Measurements from ENCODE around the gene PON3. TPM values are rescaled to one million over a fixed set of nuclear protein-coding genes. Genes with fewer than 3 reads are reported as not detected.

PON3 gene
- total RNA-seq, 1 donor from 2014 or later = not detected

DNA sequence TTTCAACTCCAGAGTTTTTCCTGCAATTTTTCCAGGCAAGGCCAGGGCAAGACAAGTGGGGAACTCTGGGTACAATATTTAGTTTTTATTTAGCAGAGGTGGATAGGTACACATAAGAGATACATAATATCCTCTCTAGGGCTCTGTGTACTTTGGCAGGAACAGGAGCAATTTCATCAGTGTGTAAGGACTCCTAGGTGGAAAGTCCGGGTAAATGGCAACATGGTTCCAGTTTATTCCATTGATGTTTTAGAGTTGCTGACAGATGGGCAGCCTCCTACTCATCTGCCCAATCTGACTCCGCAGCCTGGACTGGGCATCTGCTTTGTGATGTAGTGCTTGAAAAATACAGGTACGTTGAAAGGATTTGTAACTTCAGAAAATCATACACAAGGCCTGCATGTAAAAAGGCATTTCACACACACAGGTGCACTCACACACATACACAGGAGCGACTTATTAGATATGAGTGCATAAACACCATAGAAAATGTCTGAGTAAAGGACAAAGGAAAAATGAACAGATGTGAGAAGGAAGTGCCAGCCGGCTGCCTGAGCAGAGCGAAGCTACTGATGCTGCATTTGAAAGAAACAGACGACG lies 77.6 kb downstream of the PON3 start:
- H3F3A ChIP-seq (ENCODE audit: low read depth) = no peaks in the 10 kb centered on the region
- H4K20me1 ChIP-seq (ENCODE audit: low read depth) = no peaks in the 10 kb centered on the region
- no peak overlapping the region for H3K4me3 ChIP-seq
- H2AFZ ChIP-seq (replicated peaks) = peak overlapping the region; percentile 17
- H3K4me1 ChIP-seq = peaks cover 11% of the 10 kb centered on the region
- no peak overlapping the region for H3K9ac ChIP-seq
- peaks cover 3% of the 10 kb centered on the region for H3K4me1 Mint-ChIP-seq
- peaks cover 4% of the 10 kb centered on the region for H3K27me3 Mint-ChIP-seq (ENCODE audit: insufficient read depth, low read depth)
- H3K27ac ChIP-seq = no peak overlapping the region
- H3K4me2 ChIP-seq = no peak overlapping the region
- no peaks in the 10 kb centered on the region for H3K9me3 ChIP-seq (ENCODE audit: low read depth)
- peaks cover 3% of the 10 kb centered on the region for H3K36me3 ChIP-seq
- no peaks in the 10 kb centered on the region for H3K36me3 Mint-ChIP-seq
- peaks cover 2% of the 10 kb centered on the region for H3K27me3 ChIP-seq
- H3K79me2 ChIP-seq (ENCODE audit: low read depth) = no peaks in the 10 kb centered on the region
- no peak overlapping the region for H3K27ac Mint-ChIP-seq
- TF ChIP-seq, protein P1, sequence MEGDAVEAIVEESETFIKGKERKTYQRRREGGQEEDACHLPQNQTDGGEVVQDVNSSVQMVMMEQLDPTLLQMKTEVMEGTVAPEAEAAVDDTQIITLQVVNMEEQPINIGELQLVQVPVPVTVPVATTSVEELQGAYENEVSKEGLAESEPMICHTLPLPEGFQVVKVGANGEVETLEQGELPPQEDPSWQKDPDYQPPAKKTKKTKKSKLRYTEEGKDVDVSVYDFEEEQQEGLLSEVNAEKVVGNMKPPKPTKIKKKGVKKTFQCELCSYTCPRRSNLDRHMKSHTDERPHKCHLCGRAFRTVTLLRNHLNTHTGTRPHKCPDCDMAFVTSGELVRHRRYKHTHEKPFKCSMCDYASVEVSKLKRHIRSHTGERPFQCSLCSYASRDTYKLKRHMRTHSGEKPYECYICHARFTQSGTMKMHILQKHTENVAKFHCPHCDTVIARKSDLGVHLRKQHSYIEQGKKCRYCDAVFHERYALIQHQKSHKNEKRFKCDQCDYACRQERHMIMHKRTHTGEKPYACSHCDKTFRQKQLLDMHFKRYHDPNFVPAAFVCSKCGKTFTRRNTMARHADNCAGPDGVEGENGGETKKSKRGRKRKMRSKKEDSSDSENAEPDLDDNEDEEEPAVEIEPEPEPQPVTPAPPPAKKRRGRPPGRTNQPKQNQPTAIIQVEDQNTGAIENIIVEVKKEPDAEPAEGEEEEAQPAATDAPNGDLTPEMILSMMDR (IDR thresholded peaks at IDR 0.05) = no peak
- TF ChIP-seq EZH2 (IDR thresholded peaks at IDR 0.05) (no peak), EZH2phosphoT487 (IDR thresholded peaks at IDR 0.05) (no peak)
- no peak overlapping the region for H3K4me3 Mint-ChIP-seq
- no peak for DNase-seq (ENCODE audit: low spot score)
- H3K9me3 Mint-ChIP-seq = no peaks in the 10 kb centered on the region

DNA sequence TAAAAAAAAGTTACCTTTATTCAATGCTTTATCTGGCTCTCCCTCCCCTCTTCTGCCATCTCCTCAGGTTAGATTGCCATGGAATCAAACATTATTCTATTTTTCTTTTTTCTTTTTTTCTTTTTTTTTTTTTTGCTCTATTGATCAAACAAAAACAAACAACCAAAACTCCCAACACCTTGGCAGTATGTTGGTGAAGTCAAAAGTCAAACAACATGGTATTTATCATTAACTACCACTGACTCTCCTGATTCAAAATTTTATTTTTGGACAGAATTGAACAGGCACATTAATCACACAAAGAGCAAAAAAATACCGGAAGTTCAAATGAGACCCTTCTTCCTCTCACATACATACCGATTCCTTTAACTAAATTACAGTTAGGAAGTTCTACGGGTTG lies 78.2 kb downstream of the PON3 start:
- no peak for DNase-seq (ENCODE audit: low spot score)
- Histone ChIP-seq H3K9me3 (ENCODE audit: low read depth) (no peaks in the 10 kb centered on the region), H2AFZ (replicated peaks) (peak overlapping the region; percentile 17), H3F3A (ENCODE audit: low read depth) (no peaks in the 10 kb centered on the region), H3K4me2 (no peak overlapping the region), H3K36me3 (peaks cover 3% of the 10 kb centered on the region), H3K27ac (no peak overlapping the region), H3K4me3 (no peak overlapping the region), H3K4me1 (peaks cover 11% of the 10 kb centered on the region), H3K79me2 (ENCODE audit: low read depth) (no peaks in the 10 kb centered on the region), H3K9ac (no peak overlapping the region), H3K27me3 (no peaks in the 10 kb centered on the region), H4K20me1 (ENCODE audit: low read depth) (no peaks in the 10 kb centered on the region)
- no peak overlapping the region for H3K27ac Mint-ChIP-seq
- peaks cover 3% of the 10 kb centered on the region for H3K4me1 Mint-ChIP-seq
- H3K27me3 Mint-ChIP-seq (ENCODE audit: insufficient read depth, low read depth) = peaks cover 4% of the 10 kb centered on the region
- no peak overlapping the region for H3K4me3 Mint-ChIP-seq
- H3K36me3 Mint-ChIP-seq = no peaks in the 10 kb centered on the region
- H3K9me3 Mint-ChIP-seq = no peaks in the 10 kb centered on the region
- no peak for TF ChIP-seq EZH2 (IDR thresholded peaks at IDR 0.05)
- TF ChIP-seq, protein P1 (IDR thresholded peaks at IDR 0.05) = no peak
- no peak for TF ChIP-seq EZH2phosphoT487 (IDR thresholded peaks at IDR 0.05)

DNA sequence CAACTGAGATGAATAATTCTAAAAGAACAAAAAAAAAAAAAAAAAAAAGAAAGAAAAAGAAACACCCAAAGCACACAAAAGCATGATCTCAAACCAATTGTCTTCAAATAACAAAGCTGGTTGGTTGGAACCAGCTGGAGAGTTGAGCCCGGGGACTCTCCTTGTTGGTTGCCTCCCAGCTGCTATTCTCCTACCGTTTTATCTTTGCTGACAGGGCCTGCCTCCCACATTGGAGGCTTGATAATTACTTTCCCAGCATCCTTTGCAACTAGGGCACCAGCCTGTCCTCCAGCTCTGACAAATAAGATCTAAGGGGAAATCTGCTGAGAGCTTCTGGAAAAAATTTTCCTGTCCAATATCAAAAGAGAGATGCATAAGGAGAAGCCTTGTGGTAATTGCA lies 78.6 kb downstream of the PON3 start:
- Histone ChIP-seq H3K36me3 (peaks cover 3% of the 10 kb centered on the region), H3K27ac (no peak overlapping the region), H3K27me3 (no peaks in the 10 kb centered on the region), H3K9ac (no peak overlapping the region), H3F3A (ENCODE audit: low read depth) (no peaks in the 10 kb centered on the region), H3K4me1 (peaks cover 11% of the 10 kb centered on the region), H3K9me3 (ENCODE audit: low read depth) (no peaks in the 10 kb centered on the region), H3K4me3 (no peak overlapping the region), H3K4me2 (no peak overlapping the region), H3K79me2 (ENCODE audit: low read depth) (no peaks in the 10 kb centered on the region), H2AFZ (replicated peaks) (no peak overlapping the region), H4K20me1 (ENCODE audit: low read depth) (no peaks in the 10 kb centered on the region)
- Mint-ChIP-seq H3K4me3 (no peak overlapping the region), H3K36me3 (no peaks in the 10 kb centered on the region), H3K9me3 (no peaks in the 10 kb centered on the region), H3K4me1 (peaks cover 3% of the 10 kb centered on the region), H3K27me3 (ENCODE audit: insufficient read depth, low read depth) (peaks cover 4% of the 10 kb centered on the region), H3K27ac (no peak overlapping the region)
- TF ChIP-seq, protein P1 (IDR thresholded peaks at IDR 0.05) = no peak
- TF ChIP-seq EZH2 (IDR thresholded peaks at IDR 0.05) = no peak
- TF ChIP-seq EZH2phosphoT487 (IDR thresholded peaks at IDR 0.05) = no peak
- peak; percentile 59 for DNase-seq (ENCODE audit: low spot score)

All from neural progenitor cell (in vitro differentiated cells).